G401.6 (cell line): Measurements from ENCODE around the gene PCGF1.

Experiments
- FAIRE-seq: peaks from 2 replicates; lab custom pipeline; 2012; peaks lifted over from hg19 to GRCh38; lab: Jason Lieb, UNC

PCGF1 gene

DNA sequence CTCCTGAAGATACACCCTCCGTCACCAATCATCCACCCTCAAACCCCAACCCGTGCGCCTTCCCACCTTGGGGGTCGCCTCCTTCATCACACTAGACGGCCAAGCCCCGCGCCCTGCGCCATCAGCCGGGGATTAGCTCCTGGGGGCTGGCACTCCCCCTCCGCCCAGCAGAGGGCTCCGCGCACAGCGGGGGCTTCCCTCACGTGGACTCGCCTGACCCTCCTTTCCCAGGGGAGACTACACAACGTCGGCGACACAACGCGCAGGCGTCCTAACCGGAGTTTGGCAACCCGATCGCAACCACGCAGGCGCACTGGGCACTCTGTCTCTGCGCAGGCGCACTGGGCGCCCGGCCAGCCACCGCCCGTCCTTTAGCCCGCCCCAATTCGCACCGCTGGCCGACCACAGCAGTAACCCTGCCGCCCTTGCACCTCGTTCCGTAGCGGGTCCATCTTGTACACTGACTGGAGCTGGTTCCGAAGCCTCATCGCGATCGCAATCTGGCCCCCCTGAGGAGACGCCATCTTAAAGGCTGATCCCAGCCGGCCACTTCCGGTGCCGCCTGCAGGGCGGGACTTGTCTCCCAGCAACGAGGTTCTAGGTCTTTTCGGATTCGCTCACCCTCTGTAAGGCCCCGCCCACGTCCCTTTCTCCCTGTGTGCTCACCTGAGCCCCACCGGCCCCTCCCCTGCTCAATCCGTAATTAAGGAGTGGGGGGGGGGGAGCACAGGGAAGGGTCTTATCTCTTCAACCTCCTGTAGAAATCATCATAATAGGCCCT, at the start of gene PCGF1:
PCGF1 (minus strand) TSS at position 551 of the 781 bp plus-strand sequence; CDS start at position 524, 27 bp downstream.
- peak; percentile 67 for FAIRE-seq

DNA sequence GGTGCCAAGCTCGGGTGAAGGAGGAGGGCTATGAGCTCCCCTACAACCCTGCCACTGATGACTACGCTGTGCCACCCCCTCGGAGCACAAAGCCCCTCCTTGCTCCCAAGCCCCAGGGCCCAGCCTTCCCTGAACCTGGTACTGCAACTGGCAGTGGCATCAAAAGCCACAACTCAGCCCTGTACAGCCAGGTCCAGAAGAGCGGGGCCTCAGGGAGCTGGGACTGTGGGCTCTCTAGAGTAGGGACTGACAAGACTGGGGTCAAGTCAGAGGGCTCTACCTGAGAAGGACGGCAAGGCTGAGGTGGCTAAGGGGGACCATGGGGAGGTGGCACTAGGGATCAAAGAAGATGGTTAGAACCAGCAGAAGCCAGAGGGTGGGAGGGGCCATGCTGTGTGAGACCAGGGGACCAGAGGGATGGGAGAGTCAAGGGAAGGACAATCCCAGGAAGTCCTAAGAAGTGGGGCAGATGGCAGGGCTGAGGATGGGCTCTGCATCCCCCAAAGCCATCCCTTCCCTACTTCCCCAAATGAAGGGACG, 49.4 kb upstream of the PCGF1 start:
- FAIRE-seq: no peak

DNA sequence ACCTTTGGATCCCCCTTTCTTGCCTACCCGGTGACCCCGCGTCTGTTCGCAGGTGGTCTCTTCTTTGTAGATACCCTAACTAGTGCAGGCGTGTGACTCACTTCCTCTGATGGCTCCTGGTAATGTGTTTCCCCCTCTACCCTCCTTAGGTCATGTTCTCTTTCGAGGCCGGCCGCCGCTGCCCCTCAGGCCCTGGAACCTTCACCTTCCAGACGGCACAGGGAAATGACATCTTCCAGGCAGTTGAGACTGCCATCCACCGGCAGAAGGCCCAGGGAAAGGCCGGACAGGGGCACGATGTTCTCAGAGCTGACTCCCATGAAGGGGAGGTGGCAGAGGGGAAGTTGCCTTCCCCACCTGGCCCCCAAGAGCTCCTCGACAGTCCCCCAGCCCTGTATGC, 48.7 kb upstream of the PCGF1 start:
- no peak for FAIRE-seq

DNA sequence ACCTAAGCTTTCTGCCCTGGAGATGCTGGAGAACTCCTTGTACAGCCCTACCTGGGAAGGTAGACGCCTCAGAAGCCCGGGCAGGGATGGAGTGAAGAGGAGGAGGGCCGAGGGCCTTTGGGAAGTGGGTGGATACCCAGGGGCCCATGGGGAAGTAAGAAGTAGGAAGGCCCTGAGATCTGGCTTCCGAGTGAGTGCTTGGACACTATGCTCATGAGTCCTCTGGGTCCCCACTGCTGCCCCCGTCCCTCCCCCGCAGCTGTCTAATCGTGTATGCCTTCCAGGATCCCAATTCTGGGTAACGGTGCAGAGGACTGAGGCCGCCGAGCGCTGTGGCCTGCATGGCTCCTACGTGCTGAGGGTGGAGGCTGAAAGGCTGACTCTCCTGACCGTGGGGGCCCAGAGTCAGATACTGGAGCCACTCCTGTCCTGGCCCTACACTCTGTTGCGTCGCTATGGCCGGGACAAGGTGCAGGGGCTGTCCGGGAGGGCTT, 48.2 kb upstream of the PCGF1 start:
- no peak for FAIRE-seq

DNA sequence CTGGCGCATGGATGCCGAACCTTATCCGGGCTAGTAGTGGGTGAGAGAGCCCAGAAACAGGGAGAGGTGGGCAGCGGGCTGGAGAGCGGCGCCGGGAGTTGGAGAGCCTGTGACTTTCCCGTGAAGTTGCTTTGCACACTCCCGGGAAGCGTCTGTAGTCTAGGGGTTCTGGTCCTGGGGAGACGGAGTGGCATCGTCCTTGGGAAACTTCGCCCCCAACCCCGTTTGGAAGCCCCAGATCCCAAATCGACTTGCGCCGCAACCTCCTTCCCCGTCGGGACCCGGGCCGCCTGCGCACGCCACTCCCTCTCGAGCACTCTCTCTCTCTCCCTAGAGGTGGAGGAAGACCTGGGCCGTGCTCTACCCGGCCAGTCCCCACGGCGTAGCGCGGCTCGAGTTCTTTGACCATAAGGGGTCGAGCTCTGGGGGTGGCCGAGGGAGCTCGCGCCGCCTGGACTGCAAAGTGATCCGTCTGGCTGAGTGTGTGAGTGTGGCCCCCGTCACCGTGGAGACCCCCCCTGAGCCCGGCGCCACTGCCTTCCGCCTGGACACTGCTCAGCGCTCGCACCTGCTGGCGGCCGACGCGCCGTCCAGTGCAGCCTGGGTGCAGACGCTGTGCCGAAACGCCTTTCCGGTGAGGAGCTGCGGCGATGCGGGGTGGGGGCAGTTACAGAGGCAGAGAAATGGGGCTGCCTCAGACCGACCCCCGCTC, 47.5 kb upstream of the PCGF1 start:
- FAIRE-seq: no peak

DNA sequence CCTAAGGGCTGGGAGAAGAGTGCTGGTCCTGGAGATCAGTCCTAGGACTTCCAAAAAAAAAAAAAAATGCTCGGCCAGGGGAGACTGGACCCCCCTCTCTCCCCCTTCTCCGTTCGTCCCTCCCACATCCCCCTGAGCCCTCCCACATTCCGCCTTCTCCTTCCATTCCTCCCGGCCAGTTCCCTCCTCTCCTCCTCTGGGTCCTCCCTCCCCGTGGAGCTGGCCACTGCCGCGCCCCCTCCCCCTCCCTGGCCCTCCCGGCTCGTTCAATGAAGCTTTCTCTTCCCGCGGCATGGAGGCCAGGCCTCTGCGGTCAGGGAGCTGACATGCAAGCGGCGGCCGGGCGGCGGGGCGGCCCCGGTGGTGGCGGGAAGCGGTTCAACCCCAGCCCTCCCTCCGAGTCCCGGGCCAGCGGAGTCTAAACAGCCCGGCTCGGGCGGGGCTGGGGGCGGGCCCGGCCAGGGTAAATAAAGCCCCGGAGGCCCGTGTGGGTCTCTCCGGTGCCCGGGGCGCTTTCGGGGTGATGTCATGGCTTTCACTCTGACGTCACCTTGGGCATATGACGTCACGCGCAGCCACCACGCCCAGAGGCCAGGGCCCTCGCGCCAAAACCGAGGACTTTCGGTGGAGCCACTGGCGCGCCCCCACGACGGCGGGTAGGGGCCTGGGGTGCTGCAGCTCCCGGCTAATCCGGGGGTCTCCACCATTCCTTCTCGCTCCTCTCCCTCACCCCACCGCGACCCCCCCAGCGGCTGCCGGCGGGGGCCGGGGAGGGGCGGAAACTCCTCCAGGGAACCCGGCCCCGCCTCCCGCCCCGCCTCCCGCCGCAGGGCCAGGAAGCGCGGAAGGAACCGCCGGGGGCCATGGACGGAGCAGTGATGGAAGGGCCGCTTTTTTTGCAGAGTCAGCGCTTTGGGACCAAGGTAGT, 46.7 kb upstream of the PCGF1 start, which contains the start of the genes DOK1 and LOXL3:
DOK1 (plus strand) TSS at position 829 of the 928 bp plus-strand sequence; CDS start at position 864, 35 bp downstream.
LOXL3 (minus strand) TSS at position 51 of the 928 bp plus-strand sequence. CDS start 1,308 bp downstream, outside the sequence.
- FAIRE-seq: no peak

DNA sequence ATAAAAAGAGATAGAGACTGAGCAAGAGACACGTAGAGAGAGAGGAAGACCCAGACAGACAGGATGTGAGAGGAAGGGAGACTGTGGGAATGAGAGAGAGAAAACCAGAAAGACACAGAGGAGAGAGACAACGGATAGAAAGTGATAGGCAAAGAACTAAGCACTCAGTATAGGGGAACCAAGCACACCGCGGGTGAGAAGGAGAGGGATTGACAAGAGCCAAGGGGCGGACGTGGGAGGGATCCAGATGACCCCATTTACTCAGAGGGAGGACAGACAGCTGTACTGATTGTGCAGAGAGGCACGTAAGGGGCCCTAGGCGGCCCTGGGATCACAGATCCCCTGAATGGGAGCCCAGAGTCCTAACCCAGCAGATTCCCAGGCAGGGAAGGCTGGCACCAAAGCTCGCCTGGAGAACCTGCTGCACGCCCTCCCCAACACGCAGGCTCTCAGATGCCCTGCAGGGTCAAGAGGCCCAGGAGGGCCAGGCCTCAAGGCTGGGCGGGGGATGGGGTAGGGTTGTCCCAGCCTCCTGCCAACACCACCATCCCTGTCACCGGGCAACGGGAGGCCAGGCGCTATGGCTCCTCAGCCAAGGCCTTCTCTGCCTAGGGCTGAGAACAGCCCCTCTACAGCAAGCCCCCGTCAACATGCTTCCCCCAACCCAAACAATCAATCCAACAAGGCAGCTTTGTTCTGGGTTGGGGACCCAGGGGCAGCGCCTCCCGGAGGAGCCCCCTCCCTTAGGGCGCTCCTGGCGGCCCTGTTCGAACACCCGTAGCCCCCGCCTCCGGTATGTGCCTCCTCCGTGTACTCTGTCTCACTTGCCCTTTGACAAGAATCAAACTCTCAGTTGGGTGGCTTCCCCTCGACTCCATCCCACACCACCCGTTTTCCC, 45.7 kb upstream of the PCGF1 start:
- no peak for FAIRE-seq

DNA sequence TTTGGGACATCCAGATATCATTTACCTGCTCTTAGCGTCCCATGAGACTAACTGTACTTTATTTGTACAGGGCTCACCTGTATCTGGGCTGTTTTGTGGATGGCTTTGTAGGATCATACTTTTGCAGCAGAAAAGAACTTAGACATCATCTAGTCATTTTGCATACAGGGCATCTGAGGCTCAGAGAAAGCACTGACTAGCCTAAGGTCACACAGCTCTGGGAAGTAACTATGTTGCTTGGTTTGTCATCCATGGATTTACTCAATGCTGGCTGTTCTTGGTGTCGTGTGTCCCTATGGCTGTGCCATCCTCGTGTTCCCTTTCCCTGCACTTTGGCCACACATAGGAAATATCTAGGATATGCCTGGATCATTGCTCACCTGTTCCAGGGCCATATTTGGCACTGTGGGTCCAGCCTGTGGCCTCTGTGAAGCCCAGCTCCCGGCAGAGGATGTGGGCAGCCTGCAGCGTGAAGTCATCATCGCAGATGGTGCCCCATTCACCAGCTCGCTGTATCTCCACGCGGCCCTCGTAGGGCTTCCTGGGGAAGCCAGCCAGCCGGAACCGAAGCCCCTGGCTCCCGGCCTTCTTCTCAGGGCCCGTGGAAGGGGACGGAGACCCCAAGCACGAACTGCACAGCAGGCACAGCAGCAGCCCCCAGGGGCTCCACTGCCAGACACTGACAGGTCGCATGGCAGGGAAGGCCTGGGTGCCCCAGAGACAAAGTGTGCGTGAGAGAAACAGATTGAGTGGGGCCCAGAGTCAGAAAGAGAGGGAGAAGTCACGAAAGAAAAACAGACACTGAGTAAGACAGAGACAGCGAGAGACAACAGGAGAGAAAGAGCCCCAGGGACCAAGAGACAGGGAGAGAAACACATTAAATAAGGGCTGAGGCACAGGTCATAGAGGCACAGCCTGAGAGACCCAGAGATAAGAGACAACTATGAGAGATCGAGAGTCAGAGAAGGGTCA, 44.7 kb upstream of the PCGF1 start:
- FAIRE-seq: no peak

DNA sequence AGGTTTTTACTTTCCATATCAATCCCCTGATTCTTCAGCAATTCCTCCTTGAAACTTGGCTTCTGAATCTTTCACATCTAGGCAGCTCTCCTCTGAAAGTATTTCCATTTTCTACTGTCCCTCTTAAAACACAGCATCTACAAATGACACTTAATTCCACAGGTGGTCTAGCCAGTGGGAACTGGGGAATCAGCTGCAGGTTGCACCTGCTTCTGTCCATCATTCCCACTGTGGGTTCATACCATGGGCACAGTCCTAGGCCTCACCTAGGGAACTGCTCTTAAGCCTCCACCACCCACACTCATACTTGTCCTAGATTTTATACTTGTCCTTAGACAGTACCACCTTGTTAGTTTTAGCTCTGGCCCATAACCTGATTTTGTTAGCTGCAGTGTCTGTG, 44.0 kb upstream of the PCGF1 start:
- FAIRE-seq: no peak

DNA sequence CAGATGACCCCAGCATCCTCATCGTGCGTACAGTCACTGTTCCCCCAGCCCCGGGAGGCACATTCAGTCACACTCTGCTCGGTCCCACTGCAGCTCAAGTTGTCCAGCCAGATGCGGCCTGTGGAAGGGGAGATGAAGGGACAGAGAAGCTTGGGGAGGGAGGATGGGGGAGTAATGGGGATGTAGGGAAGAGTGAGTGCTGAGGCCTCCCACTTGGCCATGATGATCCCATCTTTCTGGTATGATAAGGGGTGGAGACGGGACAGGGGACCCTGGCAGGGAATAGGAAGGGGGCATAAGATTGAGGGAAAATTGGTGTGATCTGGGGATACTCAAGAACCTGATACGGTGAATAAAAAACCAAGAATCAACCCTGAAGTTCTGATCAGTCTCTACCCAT, 42.7 kb upstream of the PCGF1 start:
- FAIRE-seq: no peak

DNA sequence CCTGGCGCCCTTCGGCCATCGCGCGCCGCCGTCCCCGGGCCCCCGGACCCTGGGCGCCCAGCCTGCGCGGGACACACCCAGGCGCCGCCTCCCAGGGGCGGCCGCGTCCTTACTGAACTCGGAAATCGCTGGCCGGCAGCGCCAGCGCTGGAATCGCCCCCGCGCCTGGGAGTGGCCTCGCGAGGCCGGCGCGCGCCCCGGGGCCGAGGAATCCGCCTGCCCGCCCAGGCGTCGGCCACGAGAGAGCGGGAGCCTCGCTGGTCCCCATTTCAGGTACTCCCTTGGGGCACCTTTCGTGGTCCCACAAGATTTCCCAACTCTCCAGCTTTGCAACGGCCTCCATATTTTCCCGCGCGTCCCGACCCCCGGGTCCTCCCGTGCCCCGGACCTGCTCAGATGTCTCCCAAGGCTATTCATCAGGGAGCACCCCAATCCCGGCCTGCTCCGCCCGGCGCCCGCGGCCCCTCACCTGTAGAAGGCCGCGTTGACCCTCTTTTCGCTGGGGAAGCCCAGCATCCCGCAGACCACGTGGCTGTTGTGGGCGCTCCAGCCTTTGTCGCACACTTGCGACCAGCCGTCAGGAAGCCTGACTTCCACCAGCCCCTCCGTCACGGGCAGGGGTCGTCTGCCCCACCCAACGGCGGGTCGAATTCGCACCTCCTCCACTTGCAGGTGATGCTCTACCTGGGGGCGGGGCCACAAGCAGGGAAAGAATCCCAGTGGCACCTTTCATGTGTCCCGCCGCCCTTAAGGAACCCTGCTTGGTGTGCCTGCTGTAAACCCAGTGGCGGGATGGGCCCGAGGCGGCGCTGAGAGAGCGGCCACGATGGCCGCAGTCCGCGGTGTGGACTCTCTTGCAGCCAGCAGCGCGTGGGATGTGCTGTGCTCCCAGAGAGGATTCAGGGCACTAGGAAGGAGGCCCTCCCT, 41.7 kb upstream of the PCGF1 start:
- no peak for FAIRE-seq

DNA sequence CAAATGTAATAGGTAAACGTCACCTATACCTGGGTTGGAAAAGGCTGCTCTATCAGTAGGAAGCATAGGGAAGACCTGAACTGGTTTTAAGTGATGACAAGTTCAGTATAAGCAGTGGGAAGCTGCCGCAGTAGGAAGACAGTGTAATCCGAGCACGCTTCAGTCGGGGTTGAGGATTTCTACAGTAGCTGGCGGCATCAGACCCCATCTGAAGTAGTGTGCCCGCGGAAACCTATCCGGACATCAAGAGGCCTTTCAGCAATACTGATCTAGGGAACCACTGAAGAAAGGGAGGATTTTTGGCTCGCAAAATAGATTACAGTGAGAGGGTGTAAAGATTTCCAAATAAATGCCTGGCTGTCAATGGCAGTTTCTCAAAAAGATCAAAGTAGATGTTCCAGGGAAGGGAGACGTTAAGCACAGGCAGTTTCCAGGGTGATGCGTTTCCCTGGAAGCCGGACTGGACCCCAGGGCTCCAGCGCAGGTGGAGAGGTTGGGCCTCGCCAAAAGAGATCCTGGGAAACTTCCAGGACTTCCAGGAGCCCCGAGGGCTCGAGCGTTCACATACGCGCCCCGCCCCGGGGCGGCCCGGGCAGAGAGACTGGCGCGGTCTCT, 40.9 kb upstream of the PCGF1 start:
- FAIRE-seq: no peak

DNA sequence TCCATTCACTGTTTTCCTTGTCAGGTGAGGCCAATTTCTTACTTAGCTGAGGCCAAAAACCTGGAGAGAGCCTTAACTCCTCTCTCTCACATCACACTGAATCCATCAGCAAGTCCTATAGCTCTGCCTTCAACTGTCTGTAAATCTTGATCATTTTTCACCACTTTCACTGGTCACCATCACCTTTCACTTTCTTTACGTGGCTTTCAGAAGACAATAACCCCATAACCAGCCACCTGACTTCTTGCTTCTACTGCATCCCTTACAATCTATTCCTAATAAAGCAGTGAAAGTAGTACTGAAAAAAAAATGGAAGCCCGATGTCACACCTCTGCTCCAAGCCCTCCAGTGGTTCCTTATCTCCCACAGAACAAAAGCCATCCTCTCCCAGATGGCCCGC, 38.5 kb upstream of the PCGF1 start:
- no peak for FAIRE-seq

DNA sequence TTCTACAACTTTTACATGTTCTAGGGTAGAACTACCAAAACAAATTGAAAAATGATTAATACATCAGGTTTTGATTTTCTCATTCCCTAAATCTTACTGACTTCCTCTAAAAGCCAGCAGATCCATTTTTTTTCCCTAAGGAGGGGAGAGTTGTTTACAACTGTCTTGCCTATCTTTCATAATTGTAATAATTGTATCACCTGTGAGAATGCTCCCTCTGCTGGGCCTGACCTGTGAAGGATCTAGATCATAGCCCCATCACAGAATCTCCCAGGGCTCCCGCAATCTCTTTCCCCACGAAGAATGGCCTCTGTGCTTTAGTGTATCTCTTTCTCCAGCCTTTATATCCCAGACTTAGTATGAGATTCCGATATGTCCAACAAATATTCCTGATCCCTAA, 37.1 kb upstream of the PCGF1 start:
- FAIRE-seq: no peak

DNA sequence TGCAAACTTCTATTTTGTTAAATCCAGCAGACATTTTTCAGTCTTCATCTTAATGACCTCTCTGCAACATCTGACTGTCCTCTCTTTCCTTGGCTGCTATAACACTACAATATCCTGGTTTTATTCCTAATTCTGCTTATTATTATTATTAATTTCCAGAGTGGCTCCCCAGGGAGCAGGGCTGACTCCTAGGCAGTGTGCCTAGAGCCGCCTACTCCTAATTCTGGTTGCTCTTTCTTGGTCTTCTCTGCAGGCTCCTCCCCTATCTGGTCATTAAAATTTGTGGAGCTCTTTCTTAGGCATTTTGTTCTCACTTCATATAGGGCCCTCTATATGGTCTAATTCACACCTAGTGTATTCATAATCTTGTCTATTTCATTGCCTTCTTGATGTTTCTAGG, 35.5 kb upstream of the PCGF1 start:
- no peak for FAIRE-seq

DNA sequence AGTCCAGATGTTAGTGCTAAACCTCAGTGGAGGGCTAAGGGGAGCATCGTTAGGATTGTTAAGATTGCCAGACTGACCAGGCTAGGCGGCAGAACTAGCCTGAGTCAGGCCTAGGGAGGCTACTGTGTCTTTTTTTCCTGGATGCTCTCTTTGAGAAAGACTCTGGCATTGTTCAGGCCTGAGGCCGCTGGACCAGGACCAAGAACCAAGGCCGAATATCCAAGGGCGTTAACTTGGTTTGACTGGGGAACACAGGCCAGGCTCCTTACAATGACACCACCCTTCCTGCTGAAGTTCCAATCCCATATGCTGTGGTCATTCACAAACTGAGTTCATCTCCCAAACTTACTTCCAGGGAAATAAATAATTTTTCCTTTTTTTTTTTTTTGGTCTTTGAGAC, 32.8 kb upstream of the PCGF1 start:
- no peak for FAIRE-seq

DNA sequence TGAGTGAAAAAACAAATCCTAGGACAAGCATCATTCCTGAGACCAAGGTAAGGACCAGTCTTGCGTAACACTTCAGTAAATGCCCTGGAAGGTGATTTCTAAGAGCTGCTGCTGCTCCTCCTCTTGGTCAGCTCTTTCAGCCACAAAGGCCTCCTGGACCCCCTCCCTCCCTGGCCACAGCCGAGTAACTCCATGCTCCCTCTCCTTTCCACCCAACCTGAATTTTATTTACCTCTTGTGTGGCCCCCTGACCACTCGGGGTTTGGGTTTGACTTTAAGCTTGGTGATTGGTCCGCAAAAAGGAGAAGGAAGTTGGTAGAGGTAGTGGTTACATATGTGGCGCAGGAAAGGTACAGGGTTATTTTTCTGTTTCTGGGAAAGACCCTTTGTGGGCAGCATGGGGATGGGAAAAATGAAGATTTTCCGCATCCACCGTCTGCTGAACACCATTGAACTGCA, 31.4 kb upstream of the PCGF1 start:
- FAIRE-seq: no peak

DNA sequence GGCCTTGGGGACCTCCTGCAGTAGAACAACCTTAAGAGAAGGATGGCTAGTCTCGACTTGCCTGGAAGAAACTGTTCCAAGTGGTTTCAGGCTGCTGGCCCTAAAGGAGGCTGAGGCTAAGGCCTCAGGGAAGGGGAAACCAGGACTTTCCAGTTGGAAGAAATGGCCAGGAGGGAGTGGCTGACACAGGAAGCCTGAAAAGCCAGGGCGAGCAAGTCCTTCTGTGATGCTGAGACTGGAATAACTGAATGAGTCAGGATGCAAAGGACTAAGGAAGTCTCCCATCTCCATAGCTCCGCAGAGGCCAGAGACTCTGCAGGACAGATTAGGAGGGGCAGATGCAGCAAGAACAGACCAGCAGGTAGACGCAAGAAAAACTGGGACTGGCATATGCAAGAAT, 29.6 kb upstream of the PCGF1 start:
- FAIRE-seq: no peak
